Aorta (tissue), 5 donors: Measurements from ENCODE around the gene HYAL3. TPM values are rescaled to one million over a fixed set of nuclear protein-coding genes. Genes with fewer than 3 reads are reported as not detected.

Experiments
- ATAC-seq: fragments of 200-7000 bp; cut with Tn5 transposase; one replicate; pipeline ENCODE4 v1.9.1; 2022; ENCODE audit warnings: moderate library complexity; ENCODE audit not compliant: low FRiP score
- DNase-seq, 2 donors: peaks; one replicate each; pipeline ENCODE4 v3.0.0-alpha.2; 2020
- H3K27ac ChIP-seq, 2 donors: one replicate each; pipeline ENCODE4 v1.5.1; 2013; ENCODE audit warnings: low read length in 2 of 2, mild to moderate bottlenecking in 2 of 2, moderate library complexity in 2 of 2, control low read depth in 1 of 2, inconsistent platforms in 1 of 2, low read depth in 1 of 2
- H3K27me3 ChIP-seq, 2 donors: one replicate each; pipeline ENCODE4 v1.6.1; 2013; ENCODE audit warnings: control low read depth in 1 of 2, low read length in 1 of 2, mild to moderate bottlenecking in 1 of 2, moderate library complexity in 1 of 2; ENCODE audit not compliant: insufficient read depth in 2 of 2, control insufficient read depth in 1 of 2
- H3K36me3 ChIP-seq, 2 donors: one replicate each; pipeline ENCODE4 v1.6.1; 2013; ENCODE audit warnings: control low read depth in 1 of 2, low read length in 1 of 2, mild to moderate bottlenecking in 1 of 2; ENCODE audit not compliant: insufficient read depth in 2 of 2, control insufficient read depth in 1 of 2
- H3K4me1 ChIP-seq, 2 donors: one replicate each; pipeline ENCODE4 v1.6.1; 2013; ENCODE audit warnings: low read length in 2 of 2, control low read depth in 1 of 2, mild to moderate bottlenecking in 1 of 2, moderate library complexity in 1 of 2; ENCODE audit not compliant: insufficient read depth in 2 of 2, control insufficient read depth in 1 of 2
- H3K4me3 ChIP-seq, 2 donors: one replicate each; pipeline ENCODE4 v1.5.1; 2013; ENCODE audit warnings: low read length in 2 of 2, control low read depth in 1 of 2, mild to moderate bottlenecking in 1 of 2
- H3K9me3 ChIP-seq: one replicate; pipeline ENCODE4 v1.6.1; 2013; ENCODE audit warnings: mild to moderate bottlenecking, low read length; ENCODE audit not compliant: control insufficient read depth
- WGBS, 2 donors: extraction: QIAGEN DNeasy Blood & Tissue Kit; methylation state at CpG; one replicate each; pipeline ENCODE4 v1.1.7; 2013; 5-methylcytosine and 5-hydroxymethylcytosine counted together
- intact Hi-C, 2 donors: fragments of 100-400 bp; cut with DNase I; formaldehyde crosslinking; loops; one replicate each; pipeline versions ENCODE4 v1.14.2 to v1.15.0; 2022
- polyA plus RNA-seq, 2 donors: library from polyadenylated mRNA; stranded (reverse); fragments of 200-250 nt; gene quantifications; one replicate each; pipeline ENCODE4 v1.2.3, GENCODE V29; 2013
- total RNA-seq, 2 donors: library from RNA; stranded (reverse); fragmentation: NEBNext Ultra II Directional; extraction: Animal tissue kit (Norgen Biotek cat#: 25700); gene quantifications; one replicate each; pipeline ENCODE4 v1.2.1, GENCODE V29; 2021
- donor health status: healthy with polysubstance abuse.
- donor health status: Bipolar disorder and iron deficiency.
- donor health status: DM: no; HTN: no; CAD: no.
- donor health status: DM: no; HTN: no; CAD: no.
- donor health status: DM: yes; HTN: yes; CAD: no.

Gene HYAL3
- total and polyA plus RNA-seq, 4 donors: 0.63 to 5.1 (median 2.5) TPM

GRCh38 chr3:50268276-50268675 lies 30.9 kb downstream of the HYAL3 start:
- intact Hi-C loops: loop anchor here in 1 of 2 donors (2.0 kb wide), 1 partner anchor 31 kb away; the partner anchor contains the start of gene GNAI2
- peak overlapping the region in 1 of 2 donors; percentile 87 for H3K27ac ChIP-seq
- H3K36me3 ChIP-seq: no peaks in the 10 kb centered on the region
- ATAC-seq (no peak), DNase-seq (no peak)
- no peak overlapping the region for H3K4me3 ChIP-seq
- H3K27me3 ChIP-seq: no peaks in the 10 kb centered on the region
- no peaks in the 10 kb centered on the region for H3K9me3 ChIP-seq
- WGBS, 2 donors: 9 to 13% methylated on average over 3 of the region's 3 CpGs
- no peaks in the 10 kb centered on the region for H3K4me1 ChIP-seq

DNA sequence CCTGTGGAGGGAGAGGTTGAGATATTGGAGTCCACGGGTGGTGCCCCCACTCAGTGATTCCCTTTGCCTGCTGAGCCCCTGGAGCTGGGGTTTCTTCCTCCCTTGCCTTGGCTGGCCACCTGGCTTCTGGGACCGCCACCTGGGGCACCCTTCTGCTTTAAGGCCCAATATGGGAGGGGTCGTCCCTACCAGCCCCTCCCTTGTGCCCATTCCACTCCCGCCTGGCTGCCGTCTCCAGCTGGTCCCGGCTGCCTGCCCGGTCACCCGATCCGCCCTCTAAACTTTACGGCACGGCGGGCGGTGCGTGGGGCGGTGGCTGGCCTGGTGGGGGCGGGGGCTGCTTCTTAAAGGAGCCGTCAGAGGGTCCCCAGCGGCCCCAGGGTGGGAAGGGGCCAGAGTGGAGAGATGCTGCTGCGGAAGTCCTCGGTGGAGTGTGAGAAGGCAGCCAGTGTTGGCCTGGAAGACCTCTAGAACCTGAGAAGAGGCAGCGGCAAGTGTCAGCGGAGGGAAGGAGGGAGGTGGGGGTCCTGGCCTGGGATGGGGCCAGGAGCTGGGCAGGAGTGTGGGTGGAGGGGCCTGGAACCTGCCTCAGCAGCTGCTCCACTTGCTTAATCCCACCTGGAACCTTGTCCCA lies 31.8 kb downstream of the HYAL3 start:
- H3K4me3 ChIP-seq: peak overlapping the region; percentile 33 to 49
- H3K4me1 ChIP-seq: no peaks in the 10 kb centered on the region
- ATAC-seq (peak; percentile 51), DNase-seq (peak; percentile 75 to 91)
- H3K27me3 ChIP-seq: no peaks in the 10 kb centered on the region
- H3K9me3 ChIP-seq: no peaks in the 10 kb centered on the region
- H3K27ac ChIP-seq: peak overlapping the region; percentile 38 to 87
- H3K36me3 ChIP-seq: no peaks in the 10 kb centered on the region
- intact Hi-C loops: no loop called here
- WGBS, 2 donors: 3% methylated on average over 22 of the region's 22 CpGs

GRCh38 chr3:50266836-50267235 lies 32.4 kb downstream of the HYAL3 start:
- ATAC-seq (no peak), DNase-seq (peak in 1 of 2 donors; percentile 53)
- Histone ChIP-seq H3K27me3 (no peaks in the 10 kb centered on the region), H3K27ac (peak overlapping the region; percentile 38 to 87), H3K36me3 (no peaks in the 10 kb centered on the region), H3K4me3 (peak overlapping the region; percentile 33 to 49), H3K9me3 (no peaks in the 10 kb centered on the region), H3K4me1 (no peaks in the 10 kb centered on the region)
- intact Hi-C loops: no loop called here
- 33 to 39% methylated on average over 7 of the region's 7 CpGs for WGBS, 2 donors

GRCh38 chr3:50266017-50266416 lies 33.2 kb downstream of the HYAL3 start:
- ATAC-seq: no peak
- H3K4me1 ChIP-seq: no peaks in the 10 kb centered on the region
- no peaks in the 10 kb centered on the region for H3K9me3 ChIP-seq
- H3K27me3 ChIP-seq: no peaks in the 10 kb centered on the region
- H3K36me3 ChIP-seq: no peaks in the 10 kb centered on the region
- no peak overlapping the region for H3K4me3 ChIP-seq
- peak in 1 of 2 donors; percentile 49 for DNase-seq
- peak overlapping the region; percentile 79 to 87 for H3K27ac ChIP-seq
- WGBS, 2 donors: 67 to 71% methylated on average over 6 of the region's 6 CpGs
- intact Hi-C loops: no loop called here

DNA sequence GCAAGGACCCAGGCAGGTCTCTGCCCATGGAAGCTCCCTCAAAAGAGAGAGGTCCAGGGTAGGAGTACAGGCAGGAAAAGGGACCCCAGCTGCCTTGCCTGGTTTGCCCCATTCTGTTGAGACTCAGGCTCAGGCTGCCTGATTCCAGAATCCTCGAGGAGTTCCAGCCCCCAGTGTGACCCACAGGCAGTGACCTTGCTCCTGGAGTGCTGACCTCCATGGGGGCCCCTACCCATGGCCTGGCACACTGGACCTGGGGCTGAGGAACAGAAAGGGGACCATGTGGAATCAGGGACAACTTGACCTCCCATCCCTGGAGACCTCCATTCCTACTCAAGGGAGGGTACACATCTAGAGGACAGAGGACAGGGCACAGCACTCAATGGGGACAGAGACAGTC lies 33.6 kb downstream of the HYAL3 start:
- H3K36me3 ChIP-seq: no peaks in the 10 kb centered on the region
- H3K4me1 ChIP-seq: no peaks in the 10 kb centered on the region
- no peak for DNase-seq
- peak overlapping the region; percentile 79 to 87 for H3K27ac ChIP-seq
- H3K4me3 ChIP-seq: no peak overlapping the region
- no peaks in the 10 kb centered on the region for H3K9me3 ChIP-seq
- no peaks in the 10 kb centered on the region for H3K27me3 ChIP-seq
- 31 to 58% methylated on average over 1 of the region's 1 CpG for WGBS, 2 donors
- ATAC-seq: no peak
- intact Hi-C loops: no loop called here

- H3K4me1 ChIP-seq: no peaks in the 10 kb centered on the region
- no peaks in the 10 kb centered on the region for H3K36me3 ChIP-seq
- no peak overlapping the region for H3K4me3 ChIP-seq
- H3K27me3 ChIP-seq: no peaks in the 10 kb centered on the region
- intact Hi-C loops: no loop called here
- ATAC-seq (no peak), DNase-seq (peak in 1 of 2 donors; percentile 59)
- 36 to 48% methylated on average over 7 of the region's 7 CpGs for WGBS, 2 donors
- no peaks in the 10 kb centered on the region for H3K9me3 ChIP-seq
- peak overlapping the region; percentile 79 to 87 for H3K27ac ChIP-seq
Measured at GRCh38 chr3:50264964-50265485, 34.2 kb downstream of the HYAL3 start.

- peak overlapping the region in 1 of 2 donors; percentile 94 for H3K27ac ChIP-seq
- H3K9me3 ChIP-seq: no peaks in the 10 kb centered on the region
- H3K36me3 ChIP-seq: no peaks in the 10 kb centered on the region
- intact Hi-C loops: no loop called here
- H3K27me3 ChIP-seq: no peaks in the 10 kb centered on the region
- ATAC-seq (peak; percentile 72), DNase-seq (peak; percentile 92 to 94)
- WGBS, 2 donors: 2 to 5% methylated on average over 6 to 7 of the region's 7 CpGs
- H3K4me1 ChIP-seq: no peaks in the 10 kb centered on the region
- H3K4me3 ChIP-seq: no peak overlapping the region
Measured at GRCh38 chr3:50264383-50264963, 34.7 kb downstream of the HYAL3 start.

DNA sequence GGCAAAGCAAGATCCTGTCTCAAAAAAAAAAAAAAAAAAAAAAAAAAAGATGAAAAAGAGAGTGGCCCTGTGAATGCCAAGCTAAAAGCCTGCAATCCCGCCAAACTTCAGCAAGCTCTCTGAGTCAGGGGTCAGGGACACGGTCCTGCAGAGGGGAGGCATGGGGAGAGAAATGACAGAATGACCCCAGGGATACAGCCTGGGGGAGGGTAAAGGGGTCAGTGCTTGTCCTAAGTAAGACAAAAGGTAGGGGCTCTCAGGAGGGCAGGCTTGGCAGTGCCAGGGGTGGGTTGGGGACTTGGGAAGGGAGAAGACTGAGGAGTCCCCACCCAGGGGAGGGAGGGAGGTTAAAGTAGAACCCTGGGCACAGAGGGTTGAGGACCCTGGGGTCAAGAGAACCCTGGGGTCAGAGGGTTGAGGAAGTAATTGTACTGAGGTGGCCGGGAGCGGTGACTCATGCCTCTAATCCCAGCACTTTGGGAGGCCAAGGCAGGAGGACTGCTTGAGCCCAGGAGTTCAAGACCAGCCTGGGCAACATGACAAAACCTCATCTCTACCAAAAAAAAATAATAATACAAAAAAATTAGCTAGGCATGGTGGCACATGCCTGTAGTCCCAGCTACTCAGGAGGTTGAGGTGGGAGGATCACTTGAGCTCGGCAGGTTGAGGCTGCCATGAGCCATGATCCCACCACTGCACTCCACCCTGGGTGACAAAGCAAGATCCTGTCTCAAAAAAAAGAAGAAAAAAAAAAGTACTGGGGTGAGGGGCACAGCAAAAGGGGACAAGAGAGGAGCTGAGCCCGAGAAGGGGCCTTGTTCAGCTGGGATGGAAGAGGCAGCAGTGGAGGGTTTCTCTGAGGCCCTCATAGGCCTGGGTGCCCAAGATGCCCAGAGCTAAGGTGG lies 35.5 kb downstream of the HYAL3 start:
- intact Hi-C loops: no loop called here
- Histone ChIP-seq H3K27ac (peak overlapping the region; percentile 1 to 94), H3K4me1 (no peaks in the 10 kb centered on the region), H3K36me3 (no peaks in the 10 kb centered on the region), H3K4me3 (no peak overlapping the region), H3K9me3 (no peaks in the 10 kb centered on the region), H3K27me3 (no peaks in the 10 kb centered on the region)
- 38 to 40% methylated on average over 6 of the region's 6 CpGs for WGBS, 2 donors
- ATAC-seq (no peak), DNase-seq (peak in 1 of 2 donors; percentile 61)
